NOMO-1 treated with DMSO at 0.1 percent for 48 hours (cell line): ENCODE data around the gene CH25H.
"Not testable (repeated sequence)": the region's sequence is repeated elsewhere in the genome, so short reads cannot be mapped to it uniquely, and the experiment has no call there.

Experiments used
- DNase-seq: peaks from one replicate; lab custom pipeline; 2025; ENCODE audit not compliant: unreplicated experiment; lab: John Stamatoyannopoulos, UW

The CH25H gene

DNA sequence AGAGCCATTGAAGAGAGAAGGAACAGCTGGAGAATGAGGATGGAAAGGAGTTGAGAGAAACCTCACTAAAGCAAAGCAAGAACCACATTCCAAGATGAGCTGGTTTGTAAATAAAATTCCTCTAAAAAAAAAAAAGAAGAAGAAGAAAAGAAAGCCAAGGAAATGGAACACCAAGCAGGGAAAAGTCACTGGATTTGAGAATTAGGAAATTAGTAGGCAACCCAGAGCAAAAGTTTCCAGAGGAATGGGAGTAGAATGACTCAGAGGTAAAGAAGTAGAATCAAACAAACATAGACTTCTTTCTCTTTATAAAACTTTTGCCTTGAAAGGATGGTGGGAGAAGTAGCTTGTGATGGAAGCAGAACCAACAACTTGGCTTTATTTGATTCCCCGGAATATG lies 3.9 kb downstream of the CH25H start:
- DNase-seq = no peak

DNA sequence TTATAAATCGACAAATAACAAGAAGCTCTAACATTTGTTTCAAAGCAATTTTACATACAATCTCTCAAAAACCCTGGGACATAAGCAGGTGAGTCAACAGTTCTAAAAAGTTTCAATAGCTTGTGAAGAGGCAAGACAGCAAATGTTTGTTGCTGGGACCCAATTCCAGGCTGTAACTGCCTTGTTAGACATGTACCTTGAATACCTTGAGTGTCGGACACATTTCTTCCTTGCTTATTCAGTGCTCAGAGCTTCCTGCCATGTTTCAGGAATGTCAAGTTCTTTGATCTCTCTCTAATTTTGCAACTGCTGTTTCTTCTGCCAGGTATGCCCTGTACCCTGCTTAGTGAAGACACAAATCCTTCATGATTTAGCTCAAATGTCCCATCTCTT lies 5.1 kb downstream of the CH25H start:
- DNase-seq = no peak

DNA sequence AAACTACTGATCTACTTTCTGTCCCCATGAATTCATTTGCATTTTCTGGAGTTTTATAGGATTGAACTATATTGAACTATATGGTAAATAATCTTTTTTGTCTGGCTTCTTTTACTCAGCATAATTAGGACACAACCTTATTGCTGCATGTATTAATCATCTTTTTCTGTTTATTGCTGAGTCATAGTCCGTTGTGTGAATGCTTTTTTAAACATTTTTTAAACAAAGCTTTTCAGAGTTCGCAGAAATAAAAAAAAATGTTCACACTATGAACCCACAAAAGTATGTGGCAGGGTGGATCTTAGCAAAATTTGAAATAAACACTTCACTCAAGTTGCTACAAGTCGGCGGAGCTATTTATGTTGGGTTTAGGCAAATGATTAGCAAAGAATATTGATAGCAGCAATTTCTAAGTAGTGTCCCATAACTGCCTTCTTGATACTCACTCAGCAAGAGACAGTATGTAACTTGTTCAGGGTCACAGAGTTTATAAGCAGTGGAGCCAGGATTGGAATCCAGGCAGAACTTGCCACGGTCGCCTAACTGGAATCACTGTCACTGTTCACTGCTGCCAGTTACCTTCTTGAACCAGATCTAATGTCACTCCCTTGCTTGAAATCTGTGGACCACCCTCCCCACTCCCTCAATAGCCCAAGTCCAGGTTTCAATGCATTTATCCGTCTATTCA lies 5.6 kb downstream of the CH25H start:
- no peak for DNase-seq

DNA sequence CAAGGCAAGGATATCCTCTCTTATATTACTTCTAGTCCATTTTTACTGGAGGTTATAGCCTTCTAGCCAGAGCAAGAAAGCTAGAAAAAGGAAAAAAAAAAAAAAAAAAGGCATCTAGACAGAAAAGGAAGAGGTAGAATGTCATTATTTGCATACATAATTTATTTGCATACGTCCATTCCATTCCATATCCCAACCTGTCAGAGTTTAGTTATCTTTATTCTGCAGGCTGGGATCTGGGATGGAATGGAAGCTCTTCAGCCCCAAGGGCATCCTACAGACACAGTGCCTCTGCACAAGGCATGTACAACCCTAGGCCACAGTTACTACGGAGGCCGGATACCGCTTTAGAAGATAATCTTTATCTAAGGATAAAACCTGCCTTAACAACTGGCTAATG lies 9.6 kb downstream of the CH25H start:
- DNase-seq = no peak

DNA sequence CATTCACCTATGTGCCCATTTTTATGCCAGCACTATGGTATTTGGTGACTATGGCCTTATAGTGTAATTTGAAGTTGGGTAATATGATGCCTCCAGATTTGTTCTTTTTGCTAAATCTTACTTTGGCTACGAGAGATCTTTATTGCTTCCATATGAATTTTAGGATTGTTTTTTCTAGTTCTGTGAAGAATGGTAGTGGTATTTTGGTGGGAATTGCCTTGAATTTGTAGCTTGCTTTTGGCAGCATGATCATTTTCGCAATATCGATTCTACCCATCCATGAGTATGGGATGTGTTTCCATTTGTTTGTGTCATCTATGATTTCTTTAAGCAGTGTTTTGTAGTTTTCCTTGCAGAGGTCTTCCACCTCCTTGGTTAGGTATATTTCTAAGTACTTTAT lies 15.8 kb downstream of the CH25H start:
- not testable (repeated sequence) for DNase-seq

DNA sequence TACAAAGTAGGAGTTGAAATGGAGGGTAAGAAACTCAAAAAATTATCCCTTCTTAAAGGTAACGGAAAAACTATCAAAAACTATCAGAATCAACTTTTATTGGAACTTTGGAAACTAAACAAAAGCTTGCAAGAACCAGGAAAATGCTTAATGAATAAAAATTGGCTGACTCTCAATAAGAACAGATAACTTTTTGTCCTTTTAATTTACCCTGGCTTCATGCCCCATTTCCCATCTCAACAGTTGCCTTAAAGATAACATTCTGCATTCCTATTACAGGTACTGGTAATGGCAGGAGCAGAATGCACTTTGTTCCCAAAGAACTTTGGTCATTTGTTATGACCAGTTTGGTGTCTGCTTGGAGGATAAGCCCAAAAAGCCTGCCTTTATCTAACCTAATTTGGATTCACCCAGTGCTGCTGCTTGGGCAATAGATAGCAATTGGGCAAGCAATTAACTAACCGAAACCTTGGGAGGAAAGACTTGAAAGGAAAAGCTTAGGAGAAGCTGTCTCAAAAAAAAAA lies 17.8 kb downstream of the CH25H start:
- DNase-seq = no peak

DNA sequence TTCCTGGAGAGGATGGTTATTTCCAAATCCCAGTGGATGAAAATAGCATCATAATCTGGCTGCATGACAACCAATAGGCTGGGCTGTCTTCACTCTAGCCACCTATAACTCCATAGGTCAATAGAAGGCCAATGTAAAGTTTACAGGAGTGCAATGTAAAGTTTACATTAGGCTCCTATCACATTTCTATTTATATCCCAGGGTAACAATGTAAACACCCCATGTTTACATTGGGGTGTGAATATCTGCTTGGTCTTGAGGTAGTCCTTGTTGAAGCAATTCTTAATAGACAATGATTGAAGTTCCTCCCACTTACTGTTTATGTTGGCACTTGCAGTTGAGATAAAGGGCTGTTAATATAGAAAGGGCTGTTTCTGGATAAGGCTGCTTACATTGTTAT lies 21.5 kb downstream of the CH25H start:
- DNase-seq = no peak

DNA sequence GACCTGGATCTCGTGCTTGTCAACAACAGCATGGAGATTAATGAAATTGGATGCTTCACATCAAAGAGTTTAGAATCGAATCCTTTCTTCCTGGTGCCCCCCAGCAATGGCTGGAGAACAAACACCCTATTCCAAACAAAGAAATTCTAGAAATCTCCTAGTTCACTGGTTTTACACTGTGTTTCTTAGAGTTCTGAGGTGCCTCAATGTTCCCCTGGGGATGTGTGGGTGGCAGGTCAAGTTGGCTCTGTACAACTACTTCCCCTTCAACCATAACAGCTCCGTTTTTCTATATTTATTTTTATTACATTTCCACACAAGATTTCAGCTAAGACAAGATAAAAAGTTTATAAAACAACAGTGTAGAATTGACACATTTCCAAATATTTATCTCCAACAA lies 22.5 kb downstream of the CH25H start:
- no peak for DNase-seq

DNA sequence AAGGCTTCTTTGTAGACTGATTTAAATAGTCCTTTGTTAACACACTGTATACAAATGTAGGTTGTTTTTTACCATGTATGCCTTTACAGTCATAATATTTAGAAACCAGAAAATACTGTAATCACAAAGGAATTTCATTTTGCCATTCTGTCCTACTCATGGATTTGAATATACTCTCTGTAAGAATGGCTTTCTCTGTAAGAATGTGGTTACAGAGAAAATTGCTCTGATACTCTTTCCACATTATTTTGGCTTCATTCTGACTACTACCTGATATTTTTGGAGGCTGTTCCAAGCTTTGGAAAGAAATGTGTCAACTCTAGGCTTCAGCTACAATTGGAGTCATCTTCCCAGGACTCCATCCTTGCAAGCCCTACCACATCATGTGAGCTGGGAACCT lies 23.5 kb downstream of the CH25H start:
- no peak for DNase-seq

DNA sequence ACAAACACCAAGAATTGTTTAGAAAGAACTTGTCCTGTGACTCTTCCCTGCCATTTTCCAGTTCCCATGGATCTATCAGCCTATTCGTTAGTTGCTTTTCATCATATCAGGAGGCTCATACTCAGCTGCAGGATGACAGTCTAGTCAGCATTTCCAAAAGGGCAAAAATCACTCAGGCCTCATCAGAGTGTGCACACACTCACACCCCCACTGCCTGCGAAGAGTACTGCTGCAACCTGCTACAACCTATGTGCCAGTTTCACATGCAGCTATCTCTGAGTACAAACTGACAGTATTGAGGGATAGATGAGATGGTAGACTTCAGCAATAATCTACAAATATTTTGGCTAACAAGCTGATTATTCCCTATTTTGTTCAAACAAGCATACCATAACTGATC lies 24.2 kb downstream of the CH25H start:
- DNase-seq = no peak

DNA sequence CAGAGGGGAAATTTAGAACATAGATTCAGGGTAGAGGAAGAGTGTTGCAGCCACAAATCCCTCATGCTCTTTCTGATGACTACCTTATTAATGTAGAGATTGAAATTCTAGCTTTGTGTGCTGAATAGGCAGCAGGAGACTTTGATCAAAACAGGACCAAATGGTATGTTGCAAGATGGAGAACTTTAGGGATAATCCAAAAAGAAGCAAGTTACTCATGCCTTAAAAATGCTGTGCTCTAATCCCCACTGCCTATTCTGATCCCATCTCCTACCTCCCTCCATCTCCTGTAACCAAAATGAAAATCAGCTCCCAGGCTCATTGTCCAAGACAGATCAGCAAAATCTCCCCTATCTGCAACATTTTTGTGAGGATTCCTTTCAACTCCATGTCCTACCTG lies 31.3 kb downstream of the CH25H start:
- DNase-seq = no peak

DNA sequence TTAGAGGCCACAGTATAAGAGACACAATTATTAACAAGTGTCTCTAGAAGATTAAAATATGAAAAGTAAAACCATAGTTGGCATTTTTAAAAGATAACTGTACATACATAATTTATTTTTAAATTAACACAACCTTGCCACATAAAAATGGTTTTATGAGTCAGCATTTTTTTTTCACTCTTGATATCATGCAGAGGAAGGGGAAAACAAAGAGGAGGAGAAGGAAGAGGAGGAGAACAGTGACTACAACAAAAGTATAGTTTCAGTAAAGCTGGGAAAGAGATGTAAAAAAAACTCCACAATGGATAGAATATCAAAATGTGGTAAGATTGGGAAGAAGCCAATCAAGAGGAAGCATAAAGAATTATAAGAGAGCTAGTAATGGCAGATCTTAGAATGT lies 34.0 kb downstream of the CH25H start:
- no peak for DNase-seq

DNA sequence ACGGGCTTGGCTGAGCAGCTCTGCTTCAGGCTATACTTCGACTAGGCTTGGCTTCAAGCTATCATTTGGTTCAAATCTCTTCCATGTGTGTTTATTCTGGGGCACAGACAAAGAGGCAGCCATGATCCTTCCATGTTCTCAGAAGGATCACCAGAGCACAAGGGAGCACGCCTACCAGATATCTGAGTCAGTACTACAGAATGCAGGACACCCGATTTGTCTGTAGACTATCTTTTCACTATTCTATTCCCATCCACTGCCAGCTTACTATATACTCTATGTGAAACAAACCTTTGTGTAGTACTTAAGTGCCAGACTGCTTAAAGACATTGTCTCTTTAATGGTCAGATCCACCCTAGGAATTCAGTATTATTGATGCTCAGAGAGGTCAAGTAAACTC lies 35.1 kb downstream of the CH25H start:
- DNase-seq = no peak

DNA sequence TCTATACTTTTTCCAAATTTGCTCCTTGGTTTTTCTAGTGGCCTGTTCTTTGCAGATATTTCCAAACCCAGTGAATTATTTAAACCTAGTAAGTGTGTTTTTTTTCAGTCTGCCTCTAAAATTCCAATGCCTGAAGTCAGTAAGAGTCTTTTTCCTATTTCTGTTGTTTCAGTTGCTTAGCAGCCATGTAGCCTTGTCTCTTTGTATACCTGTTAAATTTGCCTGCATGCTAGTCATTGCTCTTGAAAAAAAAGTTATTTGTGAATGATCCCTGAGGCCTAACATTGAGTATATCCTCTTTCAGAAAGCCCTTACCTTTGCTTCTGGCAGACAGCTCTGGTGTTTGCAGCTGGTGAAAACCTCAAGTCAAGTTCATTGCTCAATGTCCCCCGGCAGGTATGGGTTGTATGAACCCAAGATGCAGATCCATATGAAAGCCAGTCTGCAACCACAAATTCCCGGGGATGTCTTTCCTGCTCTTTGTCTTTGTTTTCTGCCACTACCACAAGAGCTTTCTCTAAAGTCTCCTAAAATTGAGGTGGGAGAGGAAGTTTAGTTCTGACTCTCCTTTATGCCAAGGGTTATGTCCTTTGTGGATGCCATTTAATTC lies 35.7 kb downstream of the CH25H start:
- no peak for DNase-seq

DNA sequence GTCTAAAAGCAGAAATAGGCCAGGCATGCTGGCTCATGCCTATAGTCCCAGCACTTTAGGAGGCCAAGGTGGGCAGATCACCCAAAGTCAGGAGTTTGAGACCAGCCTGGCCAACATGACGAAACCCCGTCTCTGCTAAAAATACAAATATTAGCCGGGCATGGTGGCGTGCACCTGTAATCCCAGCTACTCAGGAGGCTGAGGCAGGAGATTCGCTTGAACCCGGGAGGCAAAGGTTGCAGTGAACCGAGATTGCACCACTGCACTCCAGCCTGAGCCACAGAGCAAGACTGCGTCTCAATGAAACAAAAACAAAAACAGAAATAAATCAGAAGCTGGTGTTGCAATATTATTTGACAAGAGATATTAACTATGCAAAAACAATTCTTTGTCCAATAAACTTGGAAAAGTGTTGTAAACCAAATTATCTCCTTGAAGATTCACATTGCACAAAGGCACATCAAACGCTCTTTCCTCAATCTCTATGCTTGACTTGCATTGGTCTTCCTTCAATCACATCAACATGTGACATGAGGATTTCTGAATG lies 38.7 kb downstream of the CH25H start:
- DNase-seq = not testable (repeated sequence)

DNA sequence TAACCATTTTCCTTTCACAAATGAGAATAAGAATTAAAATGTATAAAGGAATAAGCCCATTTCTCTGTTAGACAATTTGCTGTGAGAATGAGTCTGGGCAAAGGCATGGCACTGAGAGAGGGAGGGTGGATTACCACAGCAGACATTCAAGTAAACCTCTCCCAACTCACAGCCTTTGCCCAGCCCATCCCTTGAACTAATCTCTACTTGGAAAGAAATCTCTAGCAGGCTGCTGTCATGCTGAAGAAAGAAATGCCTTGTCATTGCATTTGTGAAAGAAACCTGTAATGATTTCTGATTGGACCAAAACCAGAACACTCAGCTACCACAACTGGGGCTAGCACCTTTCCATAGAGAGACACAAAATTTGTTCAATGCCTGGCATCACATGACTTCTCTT lies 39.2 kb downstream of the CH25H start:
- no peak for DNase-seq

DNA sequence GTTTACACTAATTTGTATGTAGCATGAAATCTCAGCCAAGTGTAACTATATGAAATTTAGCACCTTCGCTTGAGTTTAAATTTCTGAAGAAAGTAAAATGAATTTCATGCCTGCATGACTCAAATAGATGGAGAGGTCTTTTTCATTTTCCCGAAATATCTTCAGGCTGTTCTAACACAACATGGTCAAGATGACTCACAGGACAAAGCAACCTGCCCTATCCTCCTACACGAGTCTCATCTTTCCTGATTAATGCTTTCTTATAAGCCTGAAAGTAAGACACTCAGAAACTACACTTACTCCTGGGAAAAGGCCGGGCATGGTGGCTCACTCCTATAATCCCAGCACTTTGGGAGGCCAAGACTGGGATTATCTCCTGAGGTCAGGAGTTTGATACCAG lies 41.2 kb downstream of the CH25H start:
- DNase-seq = no peak

DNA sequence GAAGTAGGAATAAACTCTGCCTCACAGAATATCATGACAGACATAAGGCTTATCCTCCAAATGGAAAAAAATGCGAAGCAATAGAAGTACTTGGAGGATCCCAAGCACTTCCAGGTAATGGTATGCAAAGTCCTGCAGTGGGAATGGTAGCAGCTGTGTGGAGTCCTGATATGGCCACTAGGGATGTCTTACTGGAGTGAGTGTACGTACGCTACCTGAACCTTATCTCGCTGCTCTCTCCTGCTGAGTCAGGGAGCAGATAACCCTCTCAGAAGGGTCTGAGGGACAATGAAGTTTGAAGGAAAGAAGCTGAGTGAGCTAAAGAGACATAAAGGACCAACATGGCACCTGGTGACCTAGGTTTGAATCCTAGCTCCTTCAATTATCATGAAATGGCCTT lies 42.2 kb downstream of the CH25H start:
- DNase-seq = no peak

DNA sequence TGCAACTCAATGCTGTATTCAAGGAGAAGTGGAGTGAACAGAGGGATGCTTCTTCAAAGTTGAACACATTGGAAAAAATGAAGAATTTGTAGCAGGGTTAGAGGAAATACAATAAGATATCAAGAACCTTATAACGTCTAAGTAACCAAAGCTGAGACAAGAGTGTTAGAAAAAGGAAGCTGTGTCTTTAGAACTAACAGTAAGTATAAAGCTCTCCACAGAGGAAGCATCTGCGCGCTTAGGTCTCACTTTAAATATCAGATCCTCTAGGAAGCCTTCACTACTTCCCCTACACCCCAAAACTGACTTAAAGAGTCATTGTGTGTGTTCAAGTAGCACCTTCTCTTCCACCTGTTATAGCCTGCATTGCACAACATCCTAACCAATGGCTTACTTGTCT lies 43.0 kb downstream of the CH25H start:
- DNase-seq = peak; percentile 26

DNA sequence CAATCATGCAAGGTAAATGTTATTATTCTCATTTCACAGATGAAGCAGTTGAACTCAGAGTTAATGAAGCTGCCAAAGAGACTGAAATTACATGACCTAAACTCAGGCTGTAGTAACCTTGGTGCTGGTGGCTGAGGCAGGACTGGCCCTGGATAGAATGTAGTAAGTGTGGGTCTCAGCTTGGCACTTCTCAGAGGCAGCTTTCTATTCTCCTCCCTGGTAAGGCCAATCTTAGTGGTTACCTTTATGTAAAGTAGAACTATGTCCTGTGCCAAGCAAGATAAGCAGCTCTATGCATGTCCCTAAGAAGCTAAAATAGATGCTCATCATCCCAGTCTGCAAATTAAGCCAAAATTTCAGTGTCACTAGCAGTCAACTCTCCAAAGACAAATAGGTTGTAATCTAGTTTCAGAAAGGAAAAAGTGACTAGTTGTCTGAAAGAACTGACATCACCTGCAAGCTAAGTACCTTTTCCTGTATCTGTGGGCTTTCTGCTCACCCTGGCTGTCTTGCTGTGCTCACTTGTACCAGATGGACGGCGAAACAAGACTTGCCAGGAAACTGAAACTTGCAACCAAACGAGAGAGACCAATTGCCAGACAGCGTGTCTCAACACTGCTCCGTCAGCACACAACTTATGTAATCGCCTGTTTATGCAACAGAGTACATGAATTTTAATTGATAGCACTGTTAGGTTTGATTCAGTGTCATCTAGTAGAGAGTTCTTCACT lies 43.7 kb downstream of the CH25H start:
- peak; percentile 90 for DNase-seq

DNA sequence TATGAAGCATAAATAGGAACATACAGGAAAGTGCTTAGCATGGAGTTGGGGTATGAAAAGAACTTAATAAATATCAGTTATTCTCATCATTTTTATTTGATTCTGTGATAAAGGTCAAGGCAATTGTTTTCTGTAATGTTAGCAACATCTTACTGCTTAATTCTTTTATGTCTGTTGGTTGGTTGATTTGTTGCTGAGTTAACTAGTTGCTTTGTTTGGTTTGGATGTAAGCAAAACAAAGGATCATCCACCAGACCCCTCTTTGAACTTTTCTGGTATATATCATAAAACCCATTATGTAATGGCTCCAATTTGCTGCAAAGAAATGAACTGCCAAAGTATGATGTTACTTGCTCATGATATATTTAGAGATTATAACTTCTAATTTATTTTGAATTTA lies 44.5 kb downstream of the CH25H start:
- DNase-seq = no peak

DNA sequence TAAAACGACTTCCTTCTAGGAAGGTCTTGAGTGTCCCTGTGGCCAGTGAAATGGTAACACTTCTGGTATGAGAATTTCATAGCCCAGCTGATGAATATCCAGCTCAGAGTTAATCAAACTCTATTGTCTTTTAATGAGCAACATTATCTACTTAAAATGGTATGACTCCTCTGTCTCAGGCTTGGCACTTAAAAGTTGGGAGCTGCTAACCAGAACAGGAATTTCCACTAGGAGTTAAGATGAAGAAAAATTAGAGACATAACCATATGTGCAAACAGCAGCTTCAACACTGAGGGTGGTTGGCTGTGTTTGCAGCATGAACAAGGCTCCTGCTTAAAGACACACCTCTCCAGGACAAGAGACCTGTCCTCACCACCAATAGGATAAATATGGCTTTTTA lies 46.8 kb downstream of the CH25H start:
- no peak for DNase-seq
